Tibial nerve (tissue), 4 donors: ENCODE results near the gene MCC.

Experiments
- EP300 ChIP-seq, 2 donors: sonication (generic); formaldehyde crosslinking; IDR thresholded peaks; one replicate each; pipeline ENCODE4 v1.6.1; 2017; ENCODE audit warnings: antibody characterized with exemption in 2 of 2, mild to moderate bottlenecking in 1 of 2
- POLR2A ChIP-seq, 2 donors: fragments of 450-650 bp; IDR thresholded peaks; one replicate each; pipeline ENCODE4 v1.6.1; 2017; ENCODE audit warnings: antibody characterized with exemption in 2 of 2, mild to moderate bottlenecking in 2 of 2, moderate library complexity in 2 of 2
- TF ChIP-seq, protein P1 (sequence below), 5 experiments: fragments of 200-600 bp in 3 of 5; fragments of 450-650 bp in 2 of 5; sonication (generic) in 3 of 5; IDR thresholded peaks; one replicate each; pipeline ENCODE4 v1.5.1; 2016 to 2019; ENCODE audit warnings: antibody characterized with exemption in 5 of 5, mild to moderate bottlenecking in 3 of 5, moderate library complexity in 2 of 5

DNA sequence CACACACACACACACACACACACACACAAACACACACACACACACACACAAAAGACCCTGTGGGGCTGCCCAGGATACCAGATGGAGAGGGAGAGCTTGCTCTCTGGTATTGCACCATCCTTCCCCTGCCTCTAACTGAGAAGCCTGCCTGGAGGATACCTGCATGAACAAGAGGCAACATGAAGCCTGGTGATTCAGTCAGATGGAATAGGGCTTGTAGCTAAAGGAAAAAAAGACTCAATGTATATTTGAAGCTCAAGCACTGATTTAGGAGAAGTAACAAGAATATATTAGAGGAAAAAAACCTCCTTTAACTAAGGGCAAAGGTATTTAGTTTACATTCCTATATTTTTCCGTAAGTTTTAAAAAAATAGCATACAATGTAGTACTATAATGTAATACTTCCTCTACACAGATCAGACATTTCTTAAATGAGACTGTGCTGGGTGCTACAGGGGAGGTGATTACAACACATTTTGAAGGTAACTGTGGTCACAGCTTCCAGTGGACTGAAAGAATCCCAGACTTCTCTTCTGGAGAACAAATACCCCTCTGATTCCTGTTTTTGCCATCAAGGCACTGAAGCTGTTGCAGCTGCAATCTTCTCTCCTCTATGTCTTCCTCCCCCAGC lies 342.4 kb downstream of the MCC start:
- TF ChIP-seq, protein P1, sequence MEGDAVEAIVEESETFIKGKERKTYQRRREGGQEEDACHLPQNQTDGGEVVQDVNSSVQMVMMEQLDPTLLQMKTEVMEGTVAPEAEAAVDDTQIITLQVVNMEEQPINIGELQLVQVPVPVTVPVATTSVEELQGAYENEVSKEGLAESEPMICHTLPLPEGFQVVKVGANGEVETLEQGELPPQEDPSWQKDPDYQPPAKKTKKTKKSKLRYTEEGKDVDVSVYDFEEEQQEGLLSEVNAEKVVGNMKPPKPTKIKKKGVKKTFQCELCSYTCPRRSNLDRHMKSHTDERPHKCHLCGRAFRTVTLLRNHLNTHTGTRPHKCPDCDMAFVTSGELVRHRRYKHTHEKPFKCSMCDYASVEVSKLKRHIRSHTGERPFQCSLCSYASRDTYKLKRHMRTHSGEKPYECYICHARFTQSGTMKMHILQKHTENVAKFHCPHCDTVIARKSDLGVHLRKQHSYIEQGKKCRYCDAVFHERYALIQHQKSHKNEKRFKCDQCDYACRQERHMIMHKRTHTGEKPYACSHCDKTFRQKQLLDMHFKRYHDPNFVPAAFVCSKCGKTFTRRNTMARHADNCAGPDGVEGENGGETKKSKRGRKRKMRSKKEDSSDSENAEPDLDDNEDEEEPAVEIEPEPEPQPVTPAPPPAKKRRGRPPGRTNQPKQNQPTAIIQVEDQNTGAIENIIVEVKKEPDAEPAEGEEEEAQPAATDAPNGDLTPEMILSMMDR (IDR thresholded peaks at IDR 0.05), result no peak
- TF ChIP-seq POLR2A (IDR thresholded peaks at IDR 0.05) (no peak), EP300 (IDR thresholded peaks at IDR 0.05) (no peak)
